ENCODE measurements around the gene IRF2BP2. TPM values are rescaled to one million over a fixed set of nuclear protein-coding genes. Genes with fewer than 3 reads are reported as not detected.

IRF2BP2 gene
- total RNA-seq, 1 donor from 2014 or later: 72.9 TPM

DNA sequence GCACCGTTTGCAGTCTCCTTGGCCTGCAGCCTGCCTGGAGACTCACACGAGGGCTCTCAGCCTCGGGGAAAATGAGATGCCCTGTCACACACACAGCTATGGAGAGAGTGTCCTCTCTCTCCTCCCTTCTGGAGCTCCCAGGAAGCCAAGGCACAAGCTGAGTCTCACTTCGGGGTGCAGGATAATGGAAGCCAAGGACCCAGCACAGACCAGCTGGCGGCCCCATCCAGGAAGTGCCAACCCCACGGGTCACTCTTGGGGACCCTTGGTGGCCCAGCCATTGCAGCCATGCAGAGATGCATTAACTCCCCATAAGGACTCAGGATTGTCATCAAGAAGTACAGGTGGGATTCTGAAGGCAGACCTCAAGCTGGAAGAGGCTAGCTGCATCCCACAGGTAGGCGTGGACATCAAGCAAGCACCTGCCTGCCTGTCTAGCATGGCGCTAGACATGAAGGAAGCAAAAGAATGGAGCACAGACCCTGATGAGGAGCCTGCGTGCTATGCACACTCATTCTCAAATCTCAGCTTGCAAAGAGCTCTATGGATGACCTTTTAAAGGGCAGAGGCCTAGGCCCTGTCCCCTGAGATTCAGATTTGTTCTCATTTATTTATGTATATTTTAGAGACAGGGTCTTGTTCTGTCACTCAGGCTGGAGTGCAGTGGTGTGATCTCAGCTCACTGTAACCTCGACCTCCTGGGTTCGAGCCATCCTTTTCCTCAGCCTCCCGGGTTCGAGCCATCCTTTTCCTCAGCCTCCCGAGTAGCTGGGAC is 49.9 kb downstream of the IRF2BP2 start:
- TF ChIP-seq POLR2A (IDR thresholded peaks at IDR 0.05) (no peak), POLR2AphosphoS5 (IDR thresholded peaks at IDR 0.05; ENCODE audit: insufficient read depth in 1 of 2, low read depth in 1 of 2) (no peak)
- TF ChIP-seq, protein P1, sequence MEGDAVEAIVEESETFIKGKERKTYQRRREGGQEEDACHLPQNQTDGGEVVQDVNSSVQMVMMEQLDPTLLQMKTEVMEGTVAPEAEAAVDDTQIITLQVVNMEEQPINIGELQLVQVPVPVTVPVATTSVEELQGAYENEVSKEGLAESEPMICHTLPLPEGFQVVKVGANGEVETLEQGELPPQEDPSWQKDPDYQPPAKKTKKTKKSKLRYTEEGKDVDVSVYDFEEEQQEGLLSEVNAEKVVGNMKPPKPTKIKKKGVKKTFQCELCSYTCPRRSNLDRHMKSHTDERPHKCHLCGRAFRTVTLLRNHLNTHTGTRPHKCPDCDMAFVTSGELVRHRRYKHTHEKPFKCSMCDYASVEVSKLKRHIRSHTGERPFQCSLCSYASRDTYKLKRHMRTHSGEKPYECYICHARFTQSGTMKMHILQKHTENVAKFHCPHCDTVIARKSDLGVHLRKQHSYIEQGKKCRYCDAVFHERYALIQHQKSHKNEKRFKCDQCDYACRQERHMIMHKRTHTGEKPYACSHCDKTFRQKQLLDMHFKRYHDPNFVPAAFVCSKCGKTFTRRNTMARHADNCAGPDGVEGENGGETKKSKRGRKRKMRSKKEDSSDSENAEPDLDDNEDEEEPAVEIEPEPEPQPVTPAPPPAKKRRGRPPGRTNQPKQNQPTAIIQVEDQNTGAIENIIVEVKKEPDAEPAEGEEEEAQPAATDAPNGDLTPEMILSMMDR (IDR thresholded peaks at IDR 0.05): no peak
- DNase-seq (ENCODE audit: extremely low spot score in 2 of 2): peak; percentile 69 to 85
- Histone ChIP-seq H3K27ac (no peak overlapping the region), H3K9me3 (no peaks in the 10 kb centered on the region), H3K4me1 (peaks cover 3% of the 10 kb centered on the region), H3K4me3 (no peak overlapping the region), H3K27me3 (no peaks in the 10 kb centered on the region), H3K36me3 (no peaks in the 10 kb centered on the region)
- intact Hi-C loops (cut with DNase I): no loop called here

DNA sequence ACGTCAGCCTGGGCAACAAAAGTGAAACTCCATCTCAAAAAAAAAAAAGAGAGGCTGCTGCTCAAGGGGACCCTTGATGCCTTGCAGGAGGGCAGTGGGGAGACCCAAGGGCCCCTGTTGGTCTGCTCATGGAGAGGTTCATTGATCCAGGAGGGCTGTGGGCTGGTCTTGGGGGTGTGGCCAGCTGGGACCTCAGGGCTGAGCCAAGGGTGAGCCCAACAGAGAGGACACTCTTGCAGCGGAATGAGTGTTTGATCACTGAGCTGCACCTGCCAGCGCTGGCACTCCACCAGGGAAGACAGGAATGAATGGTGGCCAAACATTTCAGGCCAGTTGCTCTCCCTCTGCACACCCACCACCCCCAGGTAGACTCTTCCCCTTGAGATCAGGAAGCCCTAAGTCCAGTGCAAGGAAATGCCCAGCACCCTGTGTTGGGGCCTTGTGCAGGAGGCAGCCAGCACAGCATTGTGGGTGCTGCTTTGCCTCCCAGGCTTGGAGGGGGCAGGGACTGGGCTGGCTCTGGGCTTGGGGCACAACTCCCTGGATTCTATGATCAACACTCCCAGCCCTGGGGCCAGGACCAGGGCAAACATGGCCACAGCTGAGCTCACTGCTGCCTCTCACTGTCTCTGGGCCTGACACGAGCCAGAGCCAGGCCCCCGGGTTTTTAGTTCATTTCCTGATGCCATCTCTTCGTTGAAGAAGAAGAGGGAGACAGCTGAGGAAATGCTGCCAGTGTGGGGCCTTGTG is 50.7 kb downstream of the IRF2BP2 start:
- intact Hi-C loops (cut with DNase I): no loop called here
- H3K9me3 ChIP-seq: no peaks in the 10 kb centered on the region
- H3K4me1 ChIP-seq: peaks cover 10% of the 10 kb centered on the region
- H3K27me3 ChIP-seq: no peaks in the 10 kb centered on the region
- TF ChIP-seq POLR2AphosphoS5 (IDR thresholded peaks at IDR 0.05; ENCODE audit: insufficient read depth in 1 of 2, low read depth in 1 of 2) (no peak), POLR2A (IDR thresholded peaks at IDR 0.05) (no peak)
- TF ChIP-seq, protein P1 (IDR thresholded peaks at IDR 0.05): no peak
- no peaks in the 10 kb centered on the region for H3K36me3 ChIP-seq
- DNase-seq (ENCODE audit: extremely low spot score in 2 of 2): peak; percentile 71 to 91
- no peak overlapping the region for H3K4me3 ChIP-seq
- no peak overlapping the region for H3K27ac ChIP-seq

DNA sequence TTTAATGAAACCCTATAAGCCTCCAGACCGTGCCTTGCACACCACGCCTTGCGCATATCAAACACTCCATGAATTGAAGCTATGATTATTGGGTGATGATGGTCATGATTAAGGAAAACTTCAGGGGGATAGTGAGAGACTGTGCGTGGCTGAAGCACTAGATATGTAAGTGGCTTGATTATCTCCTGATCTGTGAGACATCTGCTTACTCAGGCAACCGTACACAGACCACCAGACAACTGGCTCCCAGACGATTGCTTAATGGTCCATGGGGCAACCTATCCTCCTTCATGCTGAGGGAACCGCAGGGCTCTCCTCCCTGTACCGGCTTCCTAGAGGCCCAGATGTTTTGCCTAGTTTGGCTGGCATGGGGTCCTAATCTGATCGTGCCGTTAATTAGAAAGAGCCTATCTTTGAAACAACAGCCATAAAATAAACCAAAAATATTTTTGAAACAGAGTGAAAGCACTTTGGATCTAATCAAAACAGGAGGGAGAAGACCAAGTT is 51.6 kb downstream of the IRF2BP2 start:
- peaks cover 19% of the 10 kb centered on the region for H3K4me1 ChIP-seq
- no peak overlapping the region for H3K4me3 ChIP-seq
- H3K27ac ChIP-seq: no peak overlapping the region
- TF ChIP-seq POLR2A (IDR thresholded peaks at IDR 0.05) (no peak), POLR2AphosphoS5 (IDR thresholded peaks at IDR 0.05; ENCODE audit: insufficient read depth in 1 of 2, low read depth in 1 of 2) (no peak)
- TF ChIP-seq, protein P1 (IDR thresholded peaks at IDR 0.05): no peak
- H3K9me3 ChIP-seq: no peaks in the 10 kb centered on the region
- H3K36me3 ChIP-seq: no peaks in the 10 kb centered on the region
- peak; percentile 34 to 58 for DNase-seq (ENCODE audit: extremely low spot score in 2 of 2)
- no peaks in the 10 kb centered on the region for H3K27me3 ChIP-seq
- intact Hi-C loops (cut with DNase I): no loop called here

DNA sequence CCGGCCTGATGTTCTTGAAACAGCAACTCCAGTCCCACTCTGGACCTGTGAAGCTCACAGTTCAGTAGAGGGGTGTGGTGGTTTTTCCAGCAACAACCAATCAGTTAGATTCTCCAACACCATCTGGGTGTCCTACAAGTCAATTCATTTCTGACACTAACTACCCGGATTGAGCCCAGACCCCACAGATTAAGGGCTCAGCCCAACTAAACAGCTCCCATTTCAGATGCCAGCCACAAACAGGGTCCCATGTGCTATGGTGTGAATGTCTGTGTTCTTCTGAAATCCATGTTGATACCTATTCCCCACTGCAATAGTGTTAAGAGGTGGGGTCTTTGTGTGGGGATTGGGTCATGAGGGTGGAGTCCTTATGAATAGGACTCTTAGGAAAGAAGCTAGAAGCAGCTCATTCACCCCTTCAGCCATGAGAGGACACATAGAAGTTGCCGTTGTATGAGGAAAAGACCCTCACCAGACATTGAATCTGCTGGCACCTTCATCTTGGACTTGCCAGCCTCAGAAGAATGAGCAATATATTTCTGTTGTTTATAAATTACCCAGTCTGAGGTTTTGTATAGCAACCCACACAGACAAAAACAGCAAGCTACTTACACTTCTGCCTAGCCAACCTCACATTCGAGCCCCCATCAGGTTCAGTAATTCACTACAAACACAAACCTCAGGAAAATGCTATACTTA is 53.6 kb downstream of the IRF2BP2 start:
- H3K4me1 ChIP-seq: peaks cover 23% of the 10 kb centered on the region
- peak; percentile 52 to 60 for DNase-seq (ENCODE audit: extremely low spot score in 2 of 2)
- TF ChIP-seq, protein P1 (IDR thresholded peaks at IDR 0.05): no peak
- TF ChIP-seq POLR2A (IDR thresholded peaks at IDR 0.05): no peak
- TF ChIP-seq POLR2AphosphoS5 (IDR thresholded peaks at IDR 0.05; ENCODE audit: insufficient read depth in 1 of 2, low read depth in 1 of 2): no peak
- H3K36me3 ChIP-seq: no peaks in the 10 kb centered on the region
- no peak overlapping the region for H3K27ac ChIP-seq
- H3K9me3 ChIP-seq: no peaks in the 10 kb centered on the region
- intact Hi-C loops (cut with DNase I): no loop called here
- H3K27me3 ChIP-seq: no peaks in the 10 kb centered on the region
- H3K4me3 ChIP-seq: no peak overlapping the region
